Calu3 (cell line): ENCODE data around the gene HPRT1. TPM values are rescaled to one million over a fixed set of nuclear protein-coding genes. Genes with fewer than 3 reads are reported as not detected.
A peak's percentile ranks its signal among the peaks of the same experiment; 100 is the strongest.
"Not testable (repeated sequence)": the region's sequence is repeated elsewhere in the genome, so short reads cannot be mapped to it uniquely, and the experiment has no call there.

ENCODE experiments used
- BruUV-seq: library from RNA; stranded (reverse); fragments of 400-500 nt; replicated peaks from 2 replicates; lab custom pipeline; 2021; lab: Mats Ljungman, UMichigan
- CTCF ChIA-PET: fragments of 300-600 bp; sonication (Branson Sonifier 250); formaldehyde crosslinking; loops from one replicate; lab custom pipeline; 2022; ENCODE audit warnings: antibody characterized with exemption; lab: Charles Lee
- DNase-seq: peaks from one replicate; pipeline ENCODE4 v3.0.0; 2022
- H3K27ac Mint-ChIP-seq: one replicate; pipeline ENCODE4 v1.8.0; 2022; ENCODE audit warnings: mixed read lengths; ENCODE audit not compliant: unreplicated experiment
- H3K27me3 Mint-ChIP-seq: one replicate; pipeline ENCODE4 v1.8.0; 2022; ENCODE audit warnings: mixed read lengths; ENCODE audit not compliant: unreplicated experiment
- H3K36me3 Mint-ChIP-seq: one replicate; pipeline ENCODE4 v1.8.0; 2022; ENCODE audit warnings: mild to moderate bottlenecking, moderate library complexity, mixed read lengths; ENCODE audit not compliant: insufficient read depth, unreplicated experiment
- H3K4me1 Mint-ChIP-seq: one replicate; pipeline ENCODE4 v1.8.0; 2022; ENCODE audit warnings: mild to moderate bottlenecking, low read depth, mixed read lengths; ENCODE audit not compliant: unreplicated experiment
- H3K4me3 Mint-ChIP-seq: one replicate; pipeline ENCODE4 v1.8.0; 2022; ENCODE audit warnings: mild to moderate bottlenecking, low read depth, moderate library complexity, mixed read lengths; ENCODE audit not compliant: unreplicated experiment
- H3K9me3 Mint-ChIP-seq: one replicate; pipeline ENCODE4 v1.8.0; 2022; ENCODE audit warnings: low read depth, mixed read lengths; ENCODE audit not compliant: unreplicated experiment
- CTCF ChIP-seq: fragments of 200-600 bp; IDR thresholded peaks from one replicate; pipeline ENCODE4 v1.8.0; 2022; ENCODE audit warnings: antibody characterized with exemption; ENCODE audit not compliant: unreplicated experiment
- intact Hi-C: fragments of 100-400 bp; cut with micrococcal nuclease; formaldehyde crosslinking; loops from one replicate; pipeline ENCODE4 v1.10.0; 2022; ENCODE audit not compliant: unreplicated experiment
- total RNA-seq: library from RNA; stranded (reverse); gene quantifications from 2 replicates; pipeline ENCODE4 v1.2.3, GENCODE V29; 2022

HPRT1 gene
- total RNA-seq, 1 experiment from 2014 or later = 75.0 TPM

- peak; percentile 6 for DNase-seq
- no peaks in the 10 kb centered on the region for H3K4me1 Mint-ChIP-seq
- CTCF ChIA-PET = no interaction called here
- TF ChIP-seq CTCF = no peak
- H3K36me3 Mint-ChIP-seq = peaks cover 20% of the 10 kb centered on the region
- intact Hi-C loops = no loop called here
- no peaks in the 10 kb centered on the region for H3K9me3 Mint-ChIP-seq
- no TSS peak for BruUV-seq
- H3K27ac Mint-ChIP-seq = peak overlapping the region; percentile 67
- peak overlapping the region; percentile 85 for H3K4me3 Mint-ChIP-seq
- H3K27me3 Mint-ChIP-seq = no peaks in the 10 kb centered on the region
Measured at GRCh38 chrX:134460862-134461220, 876 bp downstream of the HPRT1 start.

GRCh38 chrX:134461437-134461836 lies 1.5 kb downstream of the HPRT1 start:
- intact Hi-C loops = no loop called here
- CTCF ChIA-PET = no interaction called here
- no peak for DNase-seq
- H3K9me3 Mint-ChIP-seq = no peaks in the 10 kb centered on the region
- TF ChIP-seq CTCF = no peak
- TSS peak; percentile 44 for BruUV-seq
- peak overlapping the region; percentile 85 for H3K4me3 Mint-ChIP-seq
- H3K36me3 Mint-ChIP-seq = peaks cover 20% of the 10 kb centered on the region
- no peak overlapping the region for H3K27ac Mint-ChIP-seq
- H3K27me3 Mint-ChIP-seq = no peaks in the 10 kb centered on the region
- H3K4me1 Mint-ChIP-seq = no peaks in the 10 kb centered on the region

GRCh38 chrX:134462927-134463326 lies 3.0 kb downstream of the HPRT1 start:
- peaks cover 20% of the 10 kb centered on the region for H3K36me3 Mint-ChIP-seq
- H3K27ac Mint-ChIP-seq = no peak overlapping the region
- intact Hi-C loops = no loop called here
- H3K4me1 Mint-ChIP-seq = no peaks in the 10 kb centered on the region
- no peak overlapping the region for H3K4me3 Mint-ChIP-seq
- TF ChIP-seq CTCF = no peak
- BruUV-seq = no TSS peak
- H3K27me3 Mint-ChIP-seq = no peaks in the 10 kb centered on the region
- DNase-seq = no peak
- CTCF ChIA-PET = no interaction called here
- H3K9me3 Mint-ChIP-seq = no peaks in the 10 kb centered on the region

- DNase-seq, intact Hi-C loops, BruUV-seq, H3K9me3 Mint-ChIP-seq, H3K27me3 Mint-ChIP-seq, H3K4me3 Mint-ChIP-seq, H3K4me1 Mint-ChIP-seq, H3K27ac Mint-ChIP-seq: not testable (repeated sequence)
- peaks cover 20% of the 10 kb centered on the region for H3K36me3 Mint-ChIP-seq
- CTCF ChIA-PET = interaction anchor here (0.7 kb wide), 1 partner anchor 1159 kb away, joined by 5 read pairs; no protein-coding TSS in a partner anchor
Measured at GRCh38 chrX:134464453-134464852, 4.5 kb downstream of the HPRT1 start.

GRCh38 chrX:134469486-134469885 lies 9.5 kb downstream of the HPRT1 start:
- H3K36me3 Mint-ChIP-seq = no peaks in the 10 kb centered on the region
- no peaks in the 10 kb centered on the region for H3K4me1 Mint-ChIP-seq
- H3K4me3 Mint-ChIP-seq = no peak overlapping the region
- no peaks in the 10 kb centered on the region for H3K27me3 Mint-ChIP-seq
- no peak for DNase-seq
- H3K9me3 Mint-ChIP-seq = no peaks in the 10 kb centered on the region
- no peak overlapping the region for H3K27ac Mint-ChIP-seq
- TF ChIP-seq CTCF = no peak
- intact Hi-C loops = no loop called here
- BruUV-seq = no TSS peak
- CTCF ChIA-PET = no interaction called here
